A673 (cell line): Measurements from ENCODE around the gene AOPEP. TPM values are rescaled to one million over a fixed set of nuclear protein-coding genes. Genes with fewer than 3 reads are reported as not detected.

Experiments
- BruUV-seq: library from RNA; stranded (reverse); fragments of 400-500 nt; replicated peaks from 2 replicates; lab custom pipeline; 2021; lab: Mats Ljungman, UMichigan
- CTCF ChIA-PET: fragments of 300-600 bp; sonication (Branson Sonifier 250); formaldehyde crosslinking; loops from one replicate; lab custom pipeline; 2022; ENCODE audit warnings: antibody characterized with exemption; lab: Charles Lee
- POLR2A ChIA-PET: fragments of 300-600 bp; sonication (Branson Sonifier 250); formaldehyde crosslinking; loops from one replicate; lab custom pipeline; 2022; ENCODE audit warnings: antibody characterized with exemption; ENCODE audit not compliant: low non-redundant PET; lab: Charles Lee
- DNase-seq: peaks from one replicate; pipeline ENCODE4 v3.0.0-alpha.2; 2015; ENCODE audit warnings: low spot score
- H3K27ac ChIP-seq: fragments of 200-600 bp; sonication (generic); 2 replicates; pipeline ENCODE4 v1.5.1; 2016; ENCODE audit warnings: mixed run types, low read depth, mild to moderate bottlenecking, mixed read lengths, antibody characterized with exemption, low read length; ENCODE audit not compliant: poor library complexity, severe bottlenecking
- H3K27me3 ChIP-seq: fragments of 200-600 bp; sonication (generic); replicated peaks from 2 replicates; pipeline ENCODE4 v1.6.1; 2017; ENCODE audit warnings: mixed run types, low read depth, mild to moderate bottlenecking, mixed read lengths, antibody characterized with exemption, low read length; ENCODE audit not compliant: insufficient read depth, poor library complexity
- H3K36me3 ChIP-seq: fragments of 200-600 bp; sonication (generic); 2 replicates; pipeline ENCODE4 v1.6.1; 2016; ENCODE audit warnings: mixed run types, mild to moderate bottlenecking, mixed read lengths, antibody characterized with exemption, low read length; ENCODE audit not compliant: insufficient read depth, poor library complexity, severe bottlenecking
- H3K4me1 ChIP-seq: fragments of 200-600 bp; sonication (generic); 2 replicates; pipeline ENCODE4 v1.6.1; 2017; ENCODE audit warnings: mixed run types, mild to moderate bottlenecking, mixed read lengths, antibody characterized with exemption, low read length; ENCODE audit not compliant: insufficient read depth, poor library complexity, severe bottlenecking
- H3K4me3 ChIP-seq: fragments of 200-600 bp; sonication (generic); 2 replicates; pipeline ENCODE4 v1.5.1; 2016; ENCODE audit warnings: low read depth, mixed run types, mild to moderate bottlenecking, mixed read lengths, low read length; ENCODE audit not compliant: poor library complexity, severe bottlenecking
- H3K9me3 ChIP-seq: fragments of 200-600 bp; sonication (generic); 2 replicates; pipeline ENCODE4 v1.6.1; 2016; ENCODE audit warnings: mixed run types, low read depth, mild to moderate bottlenecking, mixed read lengths, antibody characterized with exemption, low read length; ENCODE audit not compliant: poor library complexity, severe bottlenecking
- EZH2 ChIP-seq: fragments of 200-600 bp; sonication (generic); IDR thresholded peaks from 2 replicates; pipeline ENCODE4 v1.6.1; 2017; ENCODE audit warnings: borderline replicate concordance, low read depth, mild to moderate bottlenecking, mixed read lengths, antibody characterized with exemption, low read length; ENCODE audit not compliant: poor library complexity, severe bottlenecking
- intact Hi-C: fragments of 100-400 bp; cut with micrococcal nuclease; formaldehyde crosslinking; loops from one replicate; pipeline ENCODE4 v1.10.0; 2022; ENCODE audit not compliant: unreplicated experiment
- total RNA-seq: library from RNA; stranded (reverse); gene quantifications from 2 replicates; pipeline ENCODE4 v1.2.3, GENCODE V29; 2021
- TF ChIP-seq, protein P1 (sequence below): fragments of 300-800, 200-600 bp; sonication (generic); conservative IDR thresholded peaks from 2 replicates; pipeline ENCODE4 v1.5.1; 2017; ENCODE audit warnings: low read depth, mild to moderate bottlenecking, antibody characterized with exemption, low read length, moderate library complexity, mixed read lengths

The AOPEP gene
- total RNA-seq, 1 experiment from 2014 or later: 17.5 TPM

GRCh38 chr9:94908011-94908563 is 181.6 kb downstream of the AOPEP start:
- DNase-seq: no peak
- H3K27ac ChIP-seq: no peak overlapping the region
- no peaks in the 10 kb centered on the region for H3K36me3 ChIP-seq
- H3K4me1 ChIP-seq: peaks cover 14% of the 10 kb centered on the region
- H3K4me3 ChIP-seq: no peak overlapping the region
- CTCF ChIA-PET: no interaction called here
- intact Hi-C loops: no loop called here
- H3K9me3 ChIP-seq: no peaks in the 10 kb centered on the region
- POLR2A ChIA-PET: no interaction called here
- H3K27me3 ChIP-seq: no peaks in the 10 kb centered on the region
- no peak for TF ChIP-seq EZH2
- TF ChIP-seq, protein P1, sequence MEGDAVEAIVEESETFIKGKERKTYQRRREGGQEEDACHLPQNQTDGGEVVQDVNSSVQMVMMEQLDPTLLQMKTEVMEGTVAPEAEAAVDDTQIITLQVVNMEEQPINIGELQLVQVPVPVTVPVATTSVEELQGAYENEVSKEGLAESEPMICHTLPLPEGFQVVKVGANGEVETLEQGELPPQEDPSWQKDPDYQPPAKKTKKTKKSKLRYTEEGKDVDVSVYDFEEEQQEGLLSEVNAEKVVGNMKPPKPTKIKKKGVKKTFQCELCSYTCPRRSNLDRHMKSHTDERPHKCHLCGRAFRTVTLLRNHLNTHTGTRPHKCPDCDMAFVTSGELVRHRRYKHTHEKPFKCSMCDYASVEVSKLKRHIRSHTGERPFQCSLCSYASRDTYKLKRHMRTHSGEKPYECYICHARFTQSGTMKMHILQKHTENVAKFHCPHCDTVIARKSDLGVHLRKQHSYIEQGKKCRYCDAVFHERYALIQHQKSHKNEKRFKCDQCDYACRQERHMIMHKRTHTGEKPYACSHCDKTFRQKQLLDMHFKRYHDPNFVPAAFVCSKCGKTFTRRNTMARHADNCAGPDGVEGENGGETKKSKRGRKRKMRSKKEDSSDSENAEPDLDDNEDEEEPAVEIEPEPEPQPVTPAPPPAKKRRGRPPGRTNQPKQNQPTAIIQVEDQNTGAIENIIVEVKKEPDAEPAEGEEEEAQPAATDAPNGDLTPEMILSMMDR: no peak
- no TSS peak for BruUV-seq

DNA sequence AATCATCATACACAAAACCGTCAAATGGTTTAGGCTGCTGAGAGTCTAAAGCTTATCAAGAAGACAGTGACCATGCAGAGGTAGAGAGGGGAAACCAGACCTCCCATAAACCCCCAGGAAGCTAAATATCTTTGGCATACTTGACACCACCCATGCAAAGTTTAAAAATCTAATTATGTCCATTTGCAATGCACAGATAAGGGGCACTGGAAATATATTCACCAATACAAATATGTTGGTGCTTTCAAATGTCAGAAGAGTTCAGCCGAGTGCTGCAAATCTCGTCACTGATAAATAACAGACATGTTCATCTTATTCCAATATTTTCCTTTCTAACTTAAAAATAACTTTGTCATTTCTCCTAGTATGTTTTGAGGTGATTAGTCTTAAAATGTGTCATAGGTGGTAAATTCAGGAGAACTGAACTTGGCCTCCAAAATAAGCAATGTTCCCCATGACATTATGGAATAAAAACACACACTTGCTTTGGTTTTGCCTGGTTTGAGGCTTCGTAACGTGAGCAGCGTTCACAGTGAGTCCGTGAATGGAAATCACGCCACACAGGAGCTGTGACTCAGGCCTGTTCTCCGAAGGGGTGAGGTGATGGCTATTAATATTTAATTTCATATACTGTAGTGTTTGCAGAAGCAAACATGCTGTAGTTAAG is 182.2 kb downstream of the AOPEP start:
- Histone ChIP-seq H3K4me1 (peaks cover 14% of the 10 kb centered on the region), H3K4me3 (no peak overlapping the region), H3K27me3 (no peaks in the 10 kb centered on the region), H3K36me3 (no peaks in the 10 kb centered on the region), H3K9me3 (no peaks in the 10 kb centered on the region), H3K27ac (no peak overlapping the region)
- CTCF ChIA-PET: no interaction called here
- POLR2A ChIA-PET: no interaction called here
- TF ChIP-seq, protein P1: no peak
- no peak for TF ChIP-seq EZH2
- intact Hi-C loops: no loop called here
- BruUV-seq: no TSS peak
- DNase-seq: no peak

GRCh38 chr9:94909250-94909894 is 182.9 kb downstream of the AOPEP start:
- H3K4me1 ChIP-seq: peaks cover 13% of the 10 kb centered on the region
- TF ChIP-seq, protein P1: no peak
- no peak for TF ChIP-seq EZH2
- H3K9me3 ChIP-seq: no peaks in the 10 kb centered on the region
- intact Hi-C loops: no loop called here
- H3K4me3 ChIP-seq: no peak overlapping the region
- no peaks in the 10 kb centered on the region for H3K27me3 ChIP-seq
- POLR2A ChIA-PET: no interaction called here
- CTCF ChIA-PET: interaction anchor here (0.7 kb wide), 1 partner anchor 327 kb away, joined by 3 read pairs; no protein-coding TSS in a partner anchor
- no peaks in the 10 kb centered on the region for H3K36me3 ChIP-seq
- no peak overlapping the region for H3K27ac ChIP-seq
- BruUV-seq: no TSS peak
- no peak for DNase-seq
